ENCODE data around the gene EVI5L. TPM values are rescaled to one million over a fixed set of nuclear protein-coding genes. Genes with fewer than 3 reads are reported as not detected.

The EVI5L gene
- total and polyA plus RNA-seq, 2 of the 13 experiments (the other 11 are each of a cell fraction or from before 2014, with no cell fraction given): 1.7 to 2.4 TPM

GRCh38 chr19:7888145-7888825 is 58.3 kb downstream of the EVI5L start, which contains the start of gene LRRC8E:
Gene LRRC8E (plus strand): TSS chr19:7888510. CDS start chr19:7895604, 7,094 bp downstream.
- WGBS (ENCODE audit: low lambda C conversion rate): 4% methylated on average over 5 of the region's 53 CpGs
- BruUV-seq (replicated peaks): no TSS peak
- no peaks in the 10 kb centered on the region for H4K20me1 ChIP-seq (ENCODE audit: insufficient read depth, low read length)
- FAIRE-seq (no peak), DNase-seq (ENCODE audit: low spot score) (peak; percentile 59), ATAC-seq (peak; percentile 94)
- H3K79me2 ChIP-seq (ENCODE audit: insufficient read depth, low read length): peaks cover 7% of the 10 kb centered on the region
- in situ Hi-C loops (cut with HindIII; ENCODE audit: extremely low pct_ligation_motif_present, low pct_unique_long_range_greater_than_20kb): no loop called here
- peak within 1 kb of the TSS; percentile 88 for H3K4me2 ChIP-seq (ENCODE audit: low read depth, low read length)
- H3K27me3 ChIP-seq (ENCODE audit: control insufficient read depth in 1 of 2, insufficient read depth in 2 of 2, low read length in 2 of 2): no peaks in the 10 kb centered on the region
- H3K9me3 ChIP-seq (ENCODE audit: low read length): no peaks in the 10 kb centered on the region
- ChIA-PET POLR2A (interaction anchor here (0.8 to 8.1 kb wide), 12 partner anchors 9 to 57 kb away, joined by 4 to 75 read pairs (median 6); partner anchors contain the start of genes MAP2K7, PRR36, SNAPC2 and TIMM44), CTCF (ENCODE audit: low intra/inter-chr PET ratio, low total read pairs) (no interaction called here)
- intact Hi-C loops (cut with micrococcal nuclease; ENCODE audit: unreplicated experiment): no loop called here
- H3K36me3 ChIP-seq (replicated peaks in 1 of 2; ENCODE audit: control insufficient read depth in 1 of 2, insufficient read depth in 2 of 2, low read length in 2 of 2): no peaks in the 10 kb centered on the region
- peak within 1 kb of the TSS; percentile 82 to 93 (median 90) for H3K4me3 ChIP-seq (replicated peaks in 1 of 3; ENCODE audit: insufficient read depth in 1 of 3, low read depth in 2 of 3, low read length in 3 of 3)
- H3K4me1 ChIP-seq (ENCODE audit: insufficient read depth, low read length): peaks cover 66% of the 10 kb centered on the region
- no peak within 1 kb of the TSS for H2AFZ ChIP-seq (ENCODE audit: low read length)
- H3K9ac ChIP-seq (ENCODE audit: insufficient read depth, low read depth, low read length): peak within 1 kb of the TSS; percentile 86
- peak within 1 kb of the TSS; percentile 58 for H3K27ac ChIP-seq (ENCODE audit: extremely low read length, insufficient read depth, low read length)
- TF ChIP-seq ZNF350 (CRISPR knock-in tag; IDR thresholded peaks at IDR 0.05; ENCODE audit: borderline replicate concordance, low read depth) (no peak), DZIP1 (CRISPR knock-in tag; IDR thresholded peaks at IDR 0.05) (no peak), ZNF234 (CRISPR knock-in tag; conservative IDR thresholded peaks at IDR 0.05) (no peak), RFXANK (CRISPR knock-in tag; IDR thresholded peaks at IDR 0.05) (no peak), AHR (CRISPR knock-in tag; IDR thresholded peaks at IDR 0.05) (no peak), BHLHE40 (IDR thresholded peaks at IDR 0.05; ENCODE audit: low read length) (no peak), HNF1A (IDR thresholded peaks at IDR 0.05; ENCODE audit: low read depth) (no peak), HNF1A (CRISPR knock-in tag; IDR thresholded peaks at IDR 0.05; ENCODE audit: borderline replicate concordance) (no peak), GMEB2 (CRISPR knock-in tag; IDR thresholded peaks at IDR 0.05; ENCODE audit: low read depth) (no peak)
